B cell (primary cell): Measurements from ENCODE around the gene MAML3. TPM values are rescaled to one million over a fixed set of nuclear protein-coding genes. Genes with fewer than 3 reads are reported as not detected.

Source experiments
- ATAC-seq: fragments of 200-7000 bp; cut with Tn5 transposase; one replicate; pipeline ENCODE4 v1.10.0; 2021; ENCODE audit warnings: low read depth, mild to moderate bottlenecking, moderate number of reproducible peaks, moderate library complexity
- CTCF ChIA-PET: fragments of 350-600 bp; sonication (Branson Sonifier 250); formaldehyde crosslinking; loops from one replicate; lab custom pipeline; 2021; ENCODE audit warnings: antibody characterized with exemption, inconsistent platforms; lab: Charles Lee
- POLR2A ChIA-PET: fragments of 350-600 bp; sonication (Branson Sonifier 250); formaldehyde crosslinking; loops from one replicate; lab custom pipeline; 2021; ENCODE audit warnings: antibody characterized with exemption; lab: Charles Lee
- DNase-seq: peaks from one replicate; pipeline ENCODE4 v3.0.0; 2013
- H2AFZ ChIP-seq: 2 replicates; pipeline ENCODE4 v1.6.1; 2012; ENCODE audit warnings: mild to moderate bottlenecking, low read depth, low read length; ENCODE audit not compliant: insufficient read depth, poor library complexity, severe bottlenecking
- H3K27ac ChIP-seq, 2 donors: 1 replicate in 1 of 2; 2 replicates in 1 of 2; pipeline ENCODE4 v1.5.1; 2012 to 2013; ENCODE audit warnings: low read length in 2 of 2, mild to moderate bottlenecking in 2 of 2, moderate library complexity in 1 of 2
- H3K27me3 ChIP-seq, 4 experiments: fragments of 200-600 bp in 1 of 4; sonication (generic) in 1 of 4; replicated peaks in 1 of 4; 1 replicate in 2 of 4; 2 replicates in 2 of 4; pipeline versions ENCODE4 v1.6.1 to v1.7.0; 2013 to 2016; ENCODE audit warnings: low read length in 3 of 4, mild to moderate bottlenecking in 2 of 4, mixed read lengths in 1 of 4, moderate library complexity in 1 of 4; ENCODE audit not compliant: insufficient read depth in 4 of 4, control insufficient read depth in 3 of 4; ENCODE audit errors: control extremely low read depth in 1 of 4
- H3K36me3 ChIP-seq, 2 experiments: replicated peaks in 1 of 2; 1 replicate in 1 of 2; 2 replicates in 1 of 2; pipeline versions ENCODE4 v1.6.1 to v1.7.1; 2013; ENCODE audit warnings: low read length in 1 of 2; ENCODE audit not compliant: insufficient read depth in 2 of 2, control insufficient read depth in 1 of 2; ENCODE audit errors: control extremely low read depth in 1 of 2, extremely low read depth in 1 of 2
- H3K4me1 ChIP-seq, 2 donors: fragments of 200-600 bp in 1 of 2; sonication (generic) in 1 of 2; 1 replicate in 1 of 2; 2 replicates in 1 of 2; pipeline versions ENCODE4 v1.5.1 to v1.6.1; 2013 to 2017; ENCODE audit warnings: low read length in 2 of 2; ENCODE audit not compliant: control insufficient read depth in 2 of 2, insufficient read depth in 2 of 2
- H3K4me2 ChIP-seq: replicated peaks from 2 replicates; pipeline ENCODE3; 2012; ENCODE audit warnings: mild to moderate bottlenecking, low read depth, low read length; ENCODE audit not compliant: poor library complexity, severe bottlenecking
- H3K4me3 ChIP-seq, 5 experiments: fragments of 200-600 bp in 1 of 5; sonication (generic) in 1 of 5; 1 replicate in 3 of 5; 2 replicates in 2 of 5; pipeline versions ENCODE4 v1.5.1 to v1.7.0; 2011 to 2016; ENCODE audit warnings: low read length in 4 of 5, mild to moderate bottlenecking in 4 of 5, low read depth in 2 of 5, control low read depth in 1 of 5, moderate library complexity in 1 of 5; ENCODE audit not compliant: insufficient read depth in 1 of 5; ENCODE audit errors: control extremely low read depth in 1 of 5, extremely low read depth in 1 of 5
- H3K79me2 ChIP-seq: fragments of 200-600 bp; sonication (generic); one replicate; pipeline ENCODE4 v1.6.0; 2016; ENCODE audit warnings: low read length; ENCODE audit not compliant: control insufficient read depth, insufficient read depth
- H3K9ac ChIP-seq: fragments of 200-600 bp; sonication (generic); 2 replicates; pipeline ENCODE4 v1.6.1; 2017; ENCODE audit warnings: mild to moderate bottlenecking, low read length, moderate library complexity
- H3K9me3 ChIP-seq, 3 donors: one replicate each; pipeline versions ENCODE4 v1.6.1 to v1.7.1; 2013; ENCODE audit warnings: low read length in 2 of 3; ENCODE audit not compliant: control insufficient read depth in 2 of 3, insufficient read depth in 1 of 3; ENCODE audit errors: control extremely low read depth in 1 of 3
- H4K20me1 ChIP-seq: 2 replicates; pipeline ENCODE4 v1.6.0; 2012; ENCODE audit warnings: mild to moderate bottlenecking, low read length; ENCODE audit not compliant: insufficient read depth, control insufficient read depth, poor library complexity, severe bottlenecking
- H3K27ac Mint-ChIP-seq: one replicate; pipeline ENCODE4 v1.8.0; 2021; ENCODE audit warnings: mixed read lengths
- H3K27me3 Mint-ChIP-seq: one replicate; pipeline ENCODE4 v1.8.0; 2021; ENCODE audit warnings: mixed read lengths
- H3K4me1 Mint-ChIP-seq: one replicate; pipeline ENCODE4 v1.8.0; 2021; ENCODE audit warnings: mixed read lengths
- H3K4me3 Mint-ChIP-seq: one replicate; pipeline ENCODE4 v1.8.0; 2021; ENCODE audit warnings: mixed read lengths
- H3K9me3 Mint-ChIP-seq: one replicate; pipeline ENCODE4 v1.8.0; 2022; ENCODE audit warnings: mixed read lengths; ENCODE audit not compliant: insufficient read depth
- EZH2 ChIP-seq: IDR thresholded peaks from 2 replicates; pipeline ENCODE4 v1.6.1; 2012; ENCODE audit warnings: borderline replicate concordance, low read depth, mild to moderate bottlenecking, moderate library complexity, low read length; ENCODE audit not compliant: insufficient read depth, poor library complexity, severe bottlenecking
- WGBS: methylation state at CpG from one replicate; pipeline ENCODE4 v1.1.5; 2013; ENCODE audit warnings: missing lambda C conversion rate; ENCODE audit not compliant: insufficient coverage; 5-methylcytosine and 5-hydroxymethylcytosine counted together
- intact Hi-C: fragments of 100-400 bp; cut with micrococcal nuclease; formaldehyde crosslinking; loops from one replicate; pipeline ENCODE4 v1.10.0; 2022
- polyA plus RNA-seq: library from polyadenylated mRNA; depleted of rRNA; stranded (reverse); fragments of >200 nt; gene quantifications from 2 replicates; pipeline ENCODE4 v1.2.3, GENCODE V29; 2012
- total RNA-seq, 2 donors: library from RNA; stranded (reverse); fragments of 120-200 nt in 1 of 2; gene quantifications; 1 replicate in 1 of 2; 2 replicates in 1 of 2; pipeline versions ENCODE4 v1.2.3 to v1.2.4, GENCODE V29; 2013 to 2022
- TF ChIP-seq, protein P1 (sequence below): fragments of 200-600 bp; IDR thresholded peaks from one replicate; pipeline ENCODE4 v1.8.0; 2022; ENCODE audit warnings: antibody characterized with exemption, mild to moderate bottlenecking

Gene MAML3
- total and polyA plus RNA-seq, 2 donors (not counting 1 experiment from before 2014, with no cell fraction given), result 0.94 to 5.3 TPM

DNA sequence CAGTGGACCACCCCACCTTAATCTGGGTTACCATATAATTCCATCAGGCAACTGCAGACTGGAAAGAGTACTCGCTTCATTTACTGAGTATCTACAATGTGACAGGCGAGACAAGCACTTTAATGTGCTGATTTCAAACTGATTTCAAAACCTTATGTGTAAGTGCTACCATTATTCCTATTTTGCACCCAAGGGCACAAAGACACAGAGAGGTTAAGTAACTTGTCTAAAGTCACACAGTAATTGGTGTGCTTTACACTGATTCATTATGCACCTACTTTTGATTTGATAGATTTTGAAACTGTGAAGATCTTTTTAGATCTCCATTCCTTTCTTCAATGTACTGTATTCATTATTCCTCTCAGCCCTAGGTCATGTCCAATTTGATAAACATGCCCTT lies 296.0 kb downstream of the MAML3 start:
- no peaks in the 10 kb centered on the region for H3K36me3 ChIP-seq
- intact Hi-C loops, result no loop called here
- ATAC-seq, result no peak
- Mint-ChIP-seq H3K4me3 (no peak overlapping the region), H3K9me3 (no peaks in the 10 kb centered on the region), H3K27me3 (peaks cover 16% of the 10 kb centered on the region), H3K4me1 (peaks cover 2% of the 10 kb centered on the region), H3K27ac (no peak overlapping the region)
- H3K4me1 ChIP-seq, result no peaks in the 10 kb centered on the region
- no peak overlapping the region for H3K4me3 ChIP-seq
- peaks cover 0 to 3% (median 0%) of the 10 kb centered on the region in 4 experiments for H3K27me3 ChIP-seq
- ChIA-PET POLR2A (interaction anchor here (0.5 kb wide), 1 partner anchor 188 kb away, joined by 5 read pairs; no protein-coding TSS in a partner anchor), CTCF (no interaction called here)
- H3K4me2 ChIP-seq, result no peak overlapping the region
- H4K20me1 ChIP-seq, result no peaks in the 10 kb centered on the region
- no peak for DNase-seq
- no peak overlapping the region for H3K27ac ChIP-seq
- H3K9ac ChIP-seq, result no peak overlapping the region
- H3K9me3 ChIP-seq, result no peaks in the 10 kb centered on the region
- no peaks in the 10 kb centered on the region for H3K79me2 ChIP-seq
- TF ChIP-seq EZH2, result no peak
- TF ChIP-seq, protein P1, sequence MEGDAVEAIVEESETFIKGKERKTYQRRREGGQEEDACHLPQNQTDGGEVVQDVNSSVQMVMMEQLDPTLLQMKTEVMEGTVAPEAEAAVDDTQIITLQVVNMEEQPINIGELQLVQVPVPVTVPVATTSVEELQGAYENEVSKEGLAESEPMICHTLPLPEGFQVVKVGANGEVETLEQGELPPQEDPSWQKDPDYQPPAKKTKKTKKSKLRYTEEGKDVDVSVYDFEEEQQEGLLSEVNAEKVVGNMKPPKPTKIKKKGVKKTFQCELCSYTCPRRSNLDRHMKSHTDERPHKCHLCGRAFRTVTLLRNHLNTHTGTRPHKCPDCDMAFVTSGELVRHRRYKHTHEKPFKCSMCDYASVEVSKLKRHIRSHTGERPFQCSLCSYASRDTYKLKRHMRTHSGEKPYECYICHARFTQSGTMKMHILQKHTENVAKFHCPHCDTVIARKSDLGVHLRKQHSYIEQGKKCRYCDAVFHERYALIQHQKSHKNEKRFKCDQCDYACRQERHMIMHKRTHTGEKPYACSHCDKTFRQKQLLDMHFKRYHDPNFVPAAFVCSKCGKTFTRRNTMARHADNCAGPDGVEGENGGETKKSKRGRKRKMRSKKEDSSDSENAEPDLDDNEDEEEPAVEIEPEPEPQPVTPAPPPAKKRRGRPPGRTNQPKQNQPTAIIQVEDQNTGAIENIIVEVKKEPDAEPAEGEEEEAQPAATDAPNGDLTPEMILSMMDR, result no peak
- 50% methylated on average over 2 of the region's 2 CpGs for WGBS
- H2AFZ ChIP-seq, result no peak overlapping the region

- H3K4me3 ChIP-seq, result no peak overlapping the region
- no peaks in the 10 kb centered on the region for H3K9me3 Mint-ChIP-seq
- TF ChIP-seq, protein P1, result no peak
- no peak for TF ChIP-seq EZH2
- no peaks in the 10 kb centered on the region for H4K20me1 ChIP-seq
- no peak for ATAC-seq
- peaks cover 16% of the 10 kb centered on the region for H3K27me3 Mint-ChIP-seq
- H3K4me1 ChIP-seq, result no peaks in the 10 kb centered on the region
- H3K9me3 ChIP-seq, result no peaks in the 10 kb centered on the region
- H3K27ac Mint-ChIP-seq, result no peak overlapping the region
- H3K9ac ChIP-seq, result no peak overlapping the region
- H2AFZ ChIP-seq, result no peak overlapping the region
- ChIA-PET CTCF (no interaction called here), POLR2A (no interaction called here)
- H3K4me2 ChIP-seq, result no peak overlapping the region
- no CpG with 5 or more reads among the region's 4 CpGs for WGBS
- H3K4me1 Mint-ChIP-seq, result peaks cover 2% of the 10 kb centered on the region
- intact Hi-C loops, result no loop called here
- peaks cover 0 to 3% (median 0%) of the 10 kb centered on the region in 4 experiments for H3K27me3 ChIP-seq
- H3K36me3 ChIP-seq, result no peaks in the 10 kb centered on the region
- H3K27ac ChIP-seq, result no peak overlapping the region
- DNase-seq, result no peak
- H3K79me2 ChIP-seq, result no peaks in the 10 kb centered on the region
- H3K4me3 Mint-ChIP-seq, result no peak overlapping the region
These were observed 297.0 kb downstream of the MAML3 start for GRCh38 chr4:139857021-139857420.
